A549 (cell line): Measurements from ENCODE around the gene ATP8B2.
"Not testable (repeated sequence)": the region's sequence is repeated elsewhere in the genome, so short reads cannot be mapped to it uniquely, and the experiment has no call there.

Source experiments
- CHD4 ChIP-seq: fragments of 200-600 bp; sonication (generic); IDR thresholded peaks from 2 replicates; pipeline ENCODE4 v1.6.1; 2016; ENCODE audit warnings: antibody characterized with exemption, mild to moderate bottlenecking, borderline replicate concordance
- CTCF ChIP-seq: fragments of >200 bp; sonication (Bioruptor Twin); formaldehyde crosslinking; IDR thresholded peaks from 3 replicates; pipeline ENCODE4 v1.5.1; 2016
- HOXA7 ChIP-seq: fragments of 250-450 bp; sonication (Bioruptor Pico); IDR thresholded peaks from 2 replicates; pipeline ENCODE4 v1.5.0; 2020; ENCODE audit warnings: mild to moderate bottlenecking, moderate library complexity
- JUNB ChIP-seq: fragments of >200 bp; sonication (Bioruptor Twin); formaldehyde crosslinking; IDR thresholded peaks from 2 replicates; pipeline ENCODE4 v1.6.1; 2016
- MAFK ChIP-seq: fragments of 450-650 bp; IDR thresholded peaks from 2 replicates; pipeline ENCODE4 v1.6.1; 2014; ENCODE audit not compliant: partially characterized antibody
- POLR2A ChIP-seq: IDR thresholded peaks from 2 replicates; pipeline ENCODE4 v1.6.1; 2012; ENCODE audit warnings: mild to moderate bottlenecking, low read length
- POLR2AphosphoS2 ChIP-seq: conservative IDR thresholded peaks from 2 replicates; pipeline ENCODE4 v1.6.1; 2012; ENCODE audit warnings: low read length, improper control_type of control experiment, inconsistent platforms
- REST ChIP-seq: fragments of 200-600 bp; sonication (generic); IDR thresholded peaks from 2 replicates; pipeline ENCODE4 v1.6.1; 2016; ENCODE audit warnings: antibody characterized with exemption, mild to moderate bottlenecking, moderate library complexity

DNA sequence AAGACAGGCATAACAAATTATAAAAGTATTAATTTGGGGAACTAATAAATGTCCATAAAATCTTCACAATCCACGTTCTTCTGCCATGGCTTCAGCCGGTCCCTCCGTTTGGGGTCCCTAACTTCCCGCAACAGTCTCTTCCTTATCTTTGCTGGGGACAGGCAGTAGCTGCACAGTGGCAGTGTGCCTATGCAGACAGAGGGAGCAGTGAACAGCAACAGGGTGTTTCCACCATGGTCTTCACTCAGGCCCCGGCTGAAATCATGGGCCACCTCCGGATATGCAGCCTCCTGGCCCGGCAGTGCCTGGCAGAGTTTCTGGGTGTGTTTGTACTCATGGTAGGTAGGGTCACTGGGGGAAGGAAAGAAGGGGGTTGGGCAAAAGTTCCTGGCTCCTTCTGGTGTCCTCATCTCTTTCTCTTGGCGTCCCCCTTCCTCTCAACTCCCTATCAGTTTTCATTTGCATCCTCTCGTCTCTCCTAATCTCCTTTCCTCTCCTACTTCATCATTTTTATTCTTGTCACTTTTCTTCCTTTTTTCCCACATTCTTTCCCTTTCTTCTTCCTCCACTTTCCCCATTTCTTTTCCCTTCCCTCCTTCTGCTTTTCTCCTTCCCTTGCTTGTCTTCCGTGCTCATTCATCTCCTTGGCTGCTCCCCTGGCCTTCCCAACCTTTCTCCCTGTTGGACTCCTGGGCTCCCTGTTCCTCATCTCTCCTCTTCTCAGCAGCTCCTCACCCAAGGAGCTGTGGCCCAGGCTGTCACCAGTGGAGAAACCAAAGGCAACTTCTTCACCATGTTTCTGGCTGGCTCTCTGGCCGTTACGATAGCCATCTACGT is 12.9 kb upstream of the ATP8B2 start:
- not testable (repeated sequence) for TF ChIP-seq JUNB; HOXA7 (CRISPR knock-in tag); REST; CTCF; POLR2AphosphoS2; POLR2A; MAFK; CHD4
